NCI-H345 treated with DMSO at 0.1 percent for 48 hours (cell line): Measurements from ENCODE around the gene GBX2.

Experiments used
- DNase-seq: peaks from one replicate; lab custom pipeline; 2025; ENCODE audit not compliant: unreplicated experiment; lab: John Stamatoyannopoulos, UW

The GBX2 gene

DNA sequence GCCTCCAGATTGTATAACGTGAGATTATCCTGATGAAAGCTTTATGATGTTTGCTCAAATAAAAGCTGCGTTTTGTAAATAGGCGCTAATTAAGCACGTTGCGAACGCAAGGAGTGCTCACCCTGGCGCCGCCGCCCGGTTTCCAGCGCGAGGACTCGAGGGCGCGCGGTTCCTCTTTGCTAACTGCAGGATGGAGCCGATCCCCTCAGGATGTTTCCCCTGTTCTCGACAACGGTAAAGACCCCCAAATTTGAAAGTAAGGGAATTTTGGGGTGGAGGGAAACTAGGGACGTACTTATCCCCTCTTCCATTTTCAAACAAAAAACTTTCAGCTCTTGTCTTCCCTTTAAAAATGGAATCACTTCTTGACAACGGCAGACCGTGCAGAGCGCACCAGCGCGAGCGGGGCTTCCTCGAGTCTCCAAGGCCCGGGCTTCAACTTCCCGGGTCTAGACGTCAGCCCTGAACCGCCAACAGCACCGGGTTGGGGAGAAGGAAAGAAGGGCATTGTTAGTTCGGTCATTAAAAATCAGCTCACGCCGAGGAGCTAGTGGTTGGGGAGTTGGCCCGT, 1.1 kb upstream of the GBX2 start:
- no peak for DNase-seq

DNA sequence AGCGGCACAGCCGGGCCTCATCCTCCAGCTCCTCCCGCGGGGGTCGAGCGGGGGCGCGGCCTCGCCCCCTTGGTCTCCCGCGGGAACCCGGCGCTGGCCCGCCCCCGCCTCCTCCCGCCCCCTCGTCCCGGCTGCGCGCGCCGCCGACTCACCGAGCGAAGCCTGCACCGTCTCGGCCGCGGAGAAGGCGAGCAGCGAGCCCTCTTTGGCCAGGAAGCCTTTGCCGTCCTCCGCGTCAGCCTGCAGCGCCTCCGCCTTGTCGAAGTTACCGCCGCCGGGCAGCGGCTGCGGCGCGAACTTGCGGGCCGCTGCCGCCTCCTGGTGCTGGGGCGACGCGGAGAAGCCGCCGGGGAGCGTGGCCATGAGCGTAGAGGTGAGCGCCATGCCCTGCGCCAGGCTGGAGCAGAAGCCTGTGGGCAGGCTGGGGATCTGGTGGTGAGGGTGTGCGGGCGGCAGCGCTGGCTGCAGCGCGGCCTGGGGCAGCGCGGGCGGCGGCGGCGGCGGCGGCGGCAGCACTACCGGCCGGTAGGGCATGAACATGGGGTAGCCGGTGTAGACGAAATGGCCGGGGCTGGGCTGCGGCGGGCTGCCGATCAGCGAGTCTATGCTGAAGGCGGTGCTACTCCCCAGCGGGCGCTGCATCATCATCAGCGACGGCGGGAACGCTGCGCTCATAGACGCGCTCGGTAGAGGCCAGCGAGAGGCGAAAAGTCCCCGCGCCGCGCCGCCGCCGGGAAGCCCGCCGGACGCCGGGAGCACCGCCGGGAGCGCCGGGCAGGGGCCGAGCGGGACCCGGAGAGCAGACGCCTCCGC, 683 bp downstream of the GBX2 start:
- no peak for DNase-seq

DNA sequence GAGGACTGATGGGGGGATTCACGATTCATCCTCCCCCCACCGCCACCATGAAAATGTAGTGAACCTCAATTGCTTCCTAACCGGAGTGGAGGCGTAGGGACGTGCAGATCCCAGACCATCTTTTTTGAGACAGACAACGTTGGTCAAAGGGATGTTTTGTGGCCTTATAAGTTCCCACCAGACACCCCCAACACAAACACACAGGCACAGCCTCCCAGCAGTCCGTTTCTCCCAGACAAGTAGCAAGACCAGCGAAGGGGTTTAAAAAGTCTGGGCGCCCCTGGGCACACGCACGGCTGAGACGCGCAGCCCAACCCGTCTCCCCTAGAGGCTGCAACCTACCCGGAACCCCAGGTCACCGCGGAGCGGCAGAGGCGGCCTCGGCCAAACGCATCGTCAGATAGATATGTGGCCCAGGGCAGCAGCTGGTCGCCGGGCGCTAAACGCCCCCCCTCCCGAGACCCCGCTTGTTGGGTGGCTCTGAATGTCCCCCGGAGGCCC, 1.3 kb downstream of the GBX2 start:
- DNase-seq = no peak

DNA sequence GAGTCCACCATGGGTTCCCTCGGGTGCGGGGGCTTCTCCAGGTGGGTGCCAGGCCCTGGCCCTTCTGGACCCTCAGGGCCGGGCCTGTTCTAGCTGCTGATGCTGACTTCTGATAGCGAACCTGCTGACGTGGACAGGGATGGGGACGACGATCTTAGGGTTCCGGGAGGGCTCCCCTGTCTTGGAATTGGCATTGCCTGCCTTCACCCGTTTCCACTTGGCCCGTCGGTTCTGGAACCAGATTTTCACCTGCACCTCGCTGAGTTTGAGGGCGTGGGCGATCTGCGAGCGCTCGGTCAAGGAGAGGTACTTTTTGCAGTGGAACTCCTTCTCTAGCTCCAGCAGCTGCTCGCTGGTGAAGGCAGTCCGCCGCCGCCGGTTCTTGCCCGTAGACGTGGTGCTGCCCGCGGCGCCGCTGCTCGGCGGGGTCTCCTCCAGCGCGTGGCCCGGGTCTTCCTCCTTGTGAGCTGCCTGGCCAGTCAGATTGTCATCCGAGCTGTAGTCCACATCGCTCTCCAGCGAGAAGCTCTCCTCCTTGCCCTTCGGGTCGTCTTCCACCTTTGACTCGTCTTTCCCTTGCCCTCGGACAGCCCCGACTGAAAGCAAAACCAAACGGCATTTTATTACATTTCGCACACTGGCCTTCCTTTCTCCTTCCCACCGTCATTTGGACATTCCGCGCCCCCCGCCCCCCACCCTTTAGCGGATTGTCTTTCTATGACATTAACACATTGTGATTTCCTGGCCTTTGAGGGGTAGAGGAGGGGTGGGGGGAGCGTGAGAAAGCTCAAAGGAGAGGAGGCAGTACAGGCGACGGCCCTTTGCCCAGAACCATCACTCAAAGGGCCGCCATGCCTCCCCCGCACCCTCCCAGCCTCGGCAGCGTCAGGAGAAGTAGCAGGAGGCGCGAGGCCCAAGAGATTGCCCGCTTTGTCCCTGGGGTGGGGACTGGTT, 2.1 kb downstream of the GBX2 start:
- DNase-seq = no peak

DNA sequence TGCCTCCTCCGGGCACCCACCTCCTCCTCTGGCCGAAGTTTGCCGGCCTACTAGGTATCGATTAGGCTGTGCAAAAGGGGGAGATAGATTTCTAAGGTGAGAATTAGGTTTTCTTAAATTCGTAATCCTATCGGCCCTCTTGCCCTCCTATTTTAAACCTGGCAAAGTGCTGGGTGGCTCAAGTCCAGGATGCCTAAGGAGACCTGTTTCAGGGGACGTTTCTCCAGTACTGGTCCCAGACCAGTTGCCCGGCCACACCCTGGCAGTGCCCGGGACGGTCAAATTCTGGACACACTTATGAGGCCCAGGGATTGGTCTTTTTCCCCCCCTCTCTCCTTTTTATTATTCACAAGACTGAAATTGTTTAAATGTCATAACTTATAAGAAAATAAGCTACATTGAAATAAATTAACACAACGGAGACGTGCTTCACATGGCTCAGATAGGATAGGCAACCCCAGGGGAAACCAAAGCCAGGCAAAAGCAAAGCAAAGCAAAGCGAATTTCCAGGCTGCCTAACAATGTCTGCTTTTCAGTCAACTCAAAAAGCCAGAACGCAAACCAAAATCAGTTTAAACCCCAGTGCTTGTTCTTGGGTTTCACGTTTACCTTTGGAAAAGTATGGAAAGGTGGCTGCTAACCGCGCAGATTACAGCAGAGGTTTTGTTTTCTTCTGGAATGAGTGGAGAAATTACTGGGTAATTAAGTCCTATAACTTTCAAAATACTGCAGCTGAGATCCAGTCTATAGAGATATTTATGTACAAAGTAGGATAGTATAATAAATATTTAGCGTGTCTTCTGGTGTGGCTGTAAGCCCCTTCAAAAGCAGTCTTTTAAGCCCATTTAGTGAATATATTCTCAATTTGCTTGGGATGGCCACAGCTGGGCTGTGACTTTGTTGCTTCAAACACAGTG, 3.0 kb downstream of the GBX2 start:
- no peak for DNase-seq

DNA sequence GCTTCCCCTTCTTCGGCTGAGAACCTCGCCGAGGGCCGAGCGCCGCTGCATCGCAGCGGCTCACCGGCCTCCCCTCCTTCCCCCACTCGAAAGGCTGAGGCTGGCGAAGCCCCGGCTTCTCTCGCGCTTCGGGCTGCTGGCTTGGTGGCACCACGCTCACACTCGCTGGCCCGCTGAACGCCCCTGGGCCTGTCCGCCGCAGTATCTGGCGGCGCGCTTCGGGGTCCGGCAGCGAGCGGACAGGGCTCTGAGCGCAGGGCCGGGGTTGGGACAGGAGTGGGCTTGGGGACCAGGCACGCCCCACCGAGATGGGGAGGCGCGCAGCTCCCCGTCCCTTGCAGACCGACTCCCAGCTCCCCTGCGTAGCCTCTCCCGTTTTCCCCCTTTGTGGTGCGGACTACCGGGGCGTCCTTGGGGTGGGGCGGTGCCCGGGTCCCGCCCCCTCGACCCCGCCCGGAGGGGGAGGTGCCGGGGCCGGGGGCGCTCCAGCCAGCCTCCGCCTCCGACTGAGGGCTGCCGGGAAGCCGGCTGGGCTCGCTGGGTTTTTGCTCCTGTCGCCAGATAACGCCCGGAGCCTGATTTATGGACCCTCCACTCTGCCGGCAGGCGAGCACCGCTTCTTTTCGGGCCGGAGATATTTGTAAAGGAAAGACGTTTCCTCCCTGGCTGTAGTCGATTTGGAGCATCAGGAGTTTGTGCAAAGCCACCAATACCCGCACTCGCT, 3.8 kb downstream of the GBX2 start:
- no peak for DNase-seq

DNA sequence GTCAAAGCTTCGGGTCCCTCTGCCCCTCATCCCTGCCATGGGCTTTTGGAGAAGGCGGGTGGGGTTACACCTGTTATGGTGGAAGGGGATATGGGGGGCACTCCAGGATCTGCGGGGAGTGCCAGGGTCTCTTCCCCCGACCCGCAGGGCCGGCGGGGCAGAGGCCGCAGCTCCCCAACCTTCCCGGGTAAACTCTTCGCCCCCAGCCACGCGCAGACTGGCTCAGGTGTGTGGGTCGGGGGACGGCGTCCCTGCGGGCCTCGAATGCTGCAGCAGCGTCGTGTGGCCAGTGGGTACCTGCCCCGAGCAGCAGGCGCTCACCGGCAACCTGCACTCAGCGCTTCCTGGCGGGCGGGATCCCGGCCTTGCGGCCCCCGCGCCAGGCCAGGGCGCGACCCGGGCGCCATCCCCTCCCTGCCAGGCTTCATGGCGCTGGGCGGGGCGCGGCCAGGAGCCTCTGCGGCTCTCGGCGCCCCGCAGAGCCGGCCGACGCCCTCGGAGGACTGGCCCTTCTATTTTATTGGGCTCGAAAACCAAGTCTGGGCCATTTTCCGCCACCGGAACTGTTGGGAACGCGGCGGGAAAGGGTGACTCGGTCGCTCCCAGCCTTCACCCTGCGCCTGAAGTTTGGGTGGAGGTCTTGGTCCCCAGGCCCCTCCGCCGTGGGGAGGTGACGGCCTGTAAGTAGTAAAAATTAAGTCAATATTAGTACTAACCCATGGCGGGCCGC, 4.5 kb downstream of the GBX2 start:
- no peak for DNase-seq

DNA sequence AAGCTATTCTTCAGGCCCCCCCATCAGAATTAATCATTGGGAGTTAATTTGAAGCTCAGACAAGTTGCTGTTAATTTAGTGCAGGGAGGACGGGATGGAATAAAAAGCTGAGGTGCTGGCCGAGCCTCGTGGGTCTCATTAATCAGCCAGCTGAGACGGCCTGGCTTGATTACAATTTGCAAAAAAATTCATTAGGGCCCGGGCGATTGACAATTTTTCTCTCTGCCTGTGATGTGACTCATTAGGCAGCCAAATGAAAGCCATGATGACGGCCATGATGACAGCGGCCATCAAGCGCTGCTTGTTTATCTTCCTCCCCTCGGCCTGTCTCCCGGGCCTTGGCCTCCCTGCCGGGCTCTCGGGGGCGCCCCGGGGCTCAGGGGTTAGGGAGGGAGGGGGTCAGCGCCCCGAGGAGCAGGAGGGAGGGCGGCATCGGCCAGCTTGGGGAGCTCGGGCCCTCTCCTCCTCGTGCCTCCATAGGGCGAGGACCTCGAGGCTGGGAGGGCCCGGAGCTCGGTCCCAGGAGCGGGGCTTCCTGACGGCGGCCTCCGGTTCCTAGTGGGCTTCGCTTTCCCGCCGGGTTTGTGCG, 5.2 kb downstream of the GBX2 start:
- no peak for DNase-seq

DNA sequence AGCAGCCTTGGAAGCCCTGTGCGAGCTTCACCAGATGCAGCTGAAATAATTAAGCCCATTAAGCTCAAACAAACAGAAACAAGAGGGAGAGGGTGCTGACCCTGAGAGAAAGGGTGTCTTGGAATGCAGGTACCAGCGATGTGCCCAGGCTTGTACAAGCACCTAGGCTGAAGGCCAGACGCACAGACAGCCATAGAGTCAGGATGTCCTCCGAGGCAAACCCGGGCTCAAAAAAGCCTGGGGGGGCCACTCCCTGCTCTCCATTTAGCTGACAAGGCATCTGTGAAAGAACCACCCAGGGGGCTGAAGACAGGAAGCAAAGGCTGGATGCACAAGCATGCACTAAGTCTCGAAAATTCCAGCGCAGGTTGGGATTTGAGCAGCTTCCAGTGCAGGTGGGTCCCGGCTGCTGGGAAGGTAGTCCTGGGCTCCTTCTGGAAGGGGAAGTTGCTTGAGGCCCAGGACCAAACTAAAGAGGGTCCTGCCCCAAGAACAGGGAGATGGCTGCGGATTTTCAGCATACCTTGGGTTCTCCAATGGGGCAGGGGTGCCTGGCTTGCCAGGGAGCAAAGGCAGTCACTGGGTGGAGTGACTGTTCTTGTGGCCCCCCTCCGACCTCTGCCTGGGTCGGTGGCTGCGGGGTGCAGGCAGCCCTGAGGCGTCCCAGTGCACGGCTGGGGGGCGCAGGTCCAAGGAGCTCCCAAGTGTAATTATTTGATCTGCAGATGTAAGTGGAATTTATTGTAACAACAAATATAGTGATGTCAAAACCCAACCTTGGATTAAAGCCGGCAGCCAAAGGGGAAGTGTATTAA, 5.9 kb downstream of the GBX2 start:
- no peak for DNase-seq

DNA sequence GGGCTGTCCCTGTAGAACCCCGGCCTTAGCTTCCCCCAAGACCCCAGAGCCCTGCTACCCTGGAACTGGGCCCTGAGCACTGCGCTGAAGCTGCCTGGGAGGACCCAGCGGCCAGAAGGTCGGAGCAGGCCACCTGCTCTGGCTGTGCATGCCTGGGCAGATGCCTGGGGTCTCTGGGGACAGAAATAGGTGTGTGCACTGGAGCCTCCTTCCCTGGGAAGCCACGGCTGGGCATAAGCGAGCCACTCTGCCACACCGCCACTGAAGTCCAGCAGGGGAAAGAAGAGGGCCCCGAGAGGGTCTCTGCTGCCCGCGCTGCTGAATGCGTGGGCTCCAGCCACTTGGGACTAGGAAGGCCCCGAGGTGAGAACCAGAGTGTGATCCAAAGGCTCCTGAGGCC, 6.7 kb downstream of the GBX2 start:
- no peak for DNase-seq

DNA sequence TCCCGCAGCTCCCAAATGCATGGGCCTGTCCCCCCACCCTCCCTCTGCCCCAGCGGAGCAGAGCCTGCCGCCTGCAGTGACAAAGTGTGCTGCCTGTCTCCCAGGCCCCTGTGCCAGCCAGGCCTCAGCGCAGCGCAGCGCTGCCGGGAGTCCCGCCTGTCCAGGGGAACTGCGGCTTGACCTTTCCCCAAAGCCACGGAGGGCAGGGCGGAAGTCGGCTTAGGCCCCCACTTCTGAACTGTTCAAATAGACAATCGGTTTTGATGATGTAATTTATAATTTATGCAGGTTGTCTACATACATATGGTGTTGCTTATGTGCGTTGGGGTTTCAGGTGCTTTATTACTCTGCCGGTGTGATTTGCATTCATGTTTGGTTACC, 7.1 kb downstream of the GBX2 start:
- no peak for DNase-seq

DNA sequence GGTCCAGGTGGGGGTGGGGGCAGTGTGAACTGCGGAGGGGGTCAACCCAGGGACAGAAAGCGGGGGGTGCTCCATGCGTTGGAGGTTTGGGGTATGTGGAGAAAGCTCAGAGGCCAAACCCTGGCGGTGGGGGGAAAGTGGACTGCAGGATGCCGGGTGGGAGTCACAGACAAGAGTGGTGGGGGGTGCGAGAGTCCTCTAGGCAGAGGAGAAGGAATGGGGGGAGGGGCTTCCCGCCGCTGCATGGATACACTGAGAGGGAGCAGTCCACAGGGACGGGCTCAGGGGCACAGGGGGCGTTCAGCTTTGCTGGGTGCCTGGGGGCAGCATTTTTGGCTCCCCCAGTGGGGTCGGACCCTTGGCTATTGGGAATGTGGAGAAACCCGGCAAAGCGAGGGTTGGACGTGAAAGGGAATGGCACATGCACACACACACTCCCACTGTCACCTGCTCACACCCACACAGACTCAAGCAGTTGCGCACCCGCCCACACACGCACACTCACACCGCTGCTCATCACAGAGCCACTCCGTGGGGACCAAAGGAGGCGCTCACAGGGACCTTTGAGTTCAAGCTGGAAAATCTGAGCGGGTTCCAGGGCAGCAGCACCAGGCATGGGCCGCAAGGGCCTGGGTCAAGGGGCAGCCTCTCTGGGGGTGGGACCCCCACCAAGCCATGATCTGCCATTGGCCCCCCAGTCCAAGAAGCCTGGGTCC, 7.7 kb downstream of the GBX2 start:
- DNase-seq = no peak

DNA sequence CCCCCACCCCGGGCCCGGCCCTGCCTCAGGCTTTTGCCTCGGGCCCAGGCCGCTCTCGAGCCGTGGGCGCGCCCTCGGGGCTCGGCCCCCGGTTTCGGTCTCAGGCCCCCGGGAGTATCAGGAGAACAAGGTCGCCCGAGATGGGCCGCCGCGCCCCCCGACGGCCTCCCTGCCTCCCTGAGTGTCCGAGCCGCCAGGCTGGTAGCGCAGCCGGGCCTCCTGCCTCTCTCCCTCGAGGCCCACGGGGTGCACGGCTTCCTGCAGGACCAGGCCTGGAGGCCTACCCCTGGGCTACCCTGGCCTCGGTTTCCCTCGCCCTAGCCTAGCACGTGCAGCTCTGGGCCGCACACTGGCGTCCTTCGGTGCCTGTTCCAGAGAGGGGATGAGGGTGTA, 8.4 kb downstream of the GBX2 start:
- no peak for DNase-seq

DNA sequence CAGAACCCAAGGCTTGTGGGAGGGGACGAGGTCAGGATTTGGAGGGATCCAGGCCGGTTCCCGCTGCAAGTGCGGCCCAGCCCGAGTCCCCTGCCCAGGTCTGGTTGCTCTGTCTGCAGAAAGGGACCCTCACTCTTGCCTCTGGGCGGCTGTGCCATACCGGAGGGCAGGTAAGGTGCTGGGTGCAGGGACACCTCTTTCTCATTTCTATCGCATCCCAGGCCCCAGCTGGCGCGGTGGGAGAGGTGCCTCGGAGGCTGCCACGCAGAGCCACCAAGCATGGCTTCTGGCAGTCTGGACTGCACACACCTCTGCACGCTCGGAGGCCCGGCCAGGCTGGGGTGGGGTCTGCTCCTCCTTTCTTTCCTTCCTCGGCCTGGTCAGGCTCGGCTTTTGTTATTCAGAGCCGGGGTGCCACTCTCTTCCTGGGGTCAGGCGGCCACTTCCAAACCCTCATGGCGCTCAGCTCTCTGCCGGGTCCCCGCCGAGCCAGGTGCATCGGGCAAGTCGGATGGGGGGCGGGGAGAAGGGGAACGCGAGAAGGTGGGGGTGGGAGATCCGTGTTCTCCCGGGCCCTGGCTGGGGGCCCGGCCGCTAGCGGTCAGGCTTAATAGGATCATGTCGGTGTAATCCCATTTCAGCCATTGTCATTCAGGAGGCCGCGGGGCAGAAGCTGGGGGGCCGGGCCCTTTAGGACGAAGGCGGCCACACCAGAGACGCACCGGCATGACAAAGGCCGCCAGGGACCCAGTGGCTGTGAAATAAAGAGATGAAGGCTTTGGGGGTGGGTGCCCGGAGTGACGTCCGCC, 9.0 kb downstream of the GBX2 start:
- no peak for DNase-seq

DNA sequence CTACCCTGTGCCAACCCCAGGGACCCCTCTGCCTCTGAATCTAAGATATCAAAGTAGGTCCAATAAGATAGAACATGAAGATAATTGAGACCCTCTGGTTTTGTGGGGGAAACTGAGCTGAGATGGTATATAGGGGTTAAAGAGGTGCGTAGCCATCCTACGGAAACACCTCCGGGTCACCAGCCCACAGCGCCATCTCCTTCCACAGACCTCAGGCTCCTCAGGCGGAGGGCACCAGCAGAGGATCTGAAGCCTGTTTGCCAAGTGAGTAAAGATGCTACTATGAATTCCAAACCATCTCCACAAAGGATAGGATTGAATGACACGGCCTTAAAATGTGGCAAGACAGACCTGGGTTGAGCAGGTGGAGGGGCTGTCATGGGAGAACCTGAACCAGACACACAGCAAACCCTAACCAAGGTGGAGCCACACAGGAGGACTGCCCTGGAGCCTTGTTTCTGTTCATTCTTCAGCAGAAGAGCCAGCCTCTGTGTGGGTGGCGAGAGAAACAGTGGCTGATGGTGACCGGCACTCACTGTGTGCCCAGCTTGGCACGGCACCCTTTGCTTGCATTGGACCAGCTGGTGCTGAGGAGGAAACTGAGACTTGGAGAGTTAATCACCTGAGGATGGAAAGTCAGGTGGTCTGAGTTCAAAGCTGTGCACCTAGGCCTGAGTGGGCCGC, 10.2 kb downstream of the GBX2 start:
- DNase-seq = no peak

DNA sequence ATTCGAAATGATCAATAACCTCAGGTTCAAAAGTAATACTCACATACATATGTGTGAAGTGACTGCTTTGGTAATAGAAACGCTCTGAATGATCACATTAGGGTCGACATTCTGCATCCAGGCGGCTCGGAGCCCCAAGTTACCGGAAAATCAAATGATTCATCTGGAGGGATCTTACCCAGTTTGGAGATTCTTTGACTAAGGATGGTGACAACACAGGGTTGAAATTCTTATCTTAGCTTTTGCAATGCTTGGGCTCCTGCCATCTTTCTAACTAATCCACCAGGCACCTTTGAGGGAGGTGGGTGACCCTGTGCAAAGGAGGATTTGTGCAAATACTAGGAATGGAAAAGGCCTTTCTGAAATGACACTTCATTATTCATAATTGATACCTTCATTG, 10.8 kb downstream of the GBX2 start:
- no peak for DNase-seq
